ENCODE data around the gene CAMTA1.

- TF ChIP-seq EZH2 (IDR thresholded peaks at IDR 0.05; ENCODE audit: insufficient read depth, low read length) (no peak), CTCF (IDR thresholded peaks at IDR 0.05; ENCODE audit: insufficient read depth, low read depth, low read length) (no peak)
These were observed 999.3 kb downstream of the CAMTA1 start for GRCh38 chr1:7784492-7785071.

Measured in astrocyte (in vitro differentiated cells and primary cell).